MM.1S (cell line): Measurements from ENCODE around the gene SPHKAP.

ENCODE experiments used
- EZH2 ChIP-seq: fragments of 300-600 bp; sonication (generic); optimal IDR thresholded peaks from 2 replicates; pipeline ENCODE3; 2017; ENCODE audit warnings: low read depth, mild to moderate bottlenecking, antibody characterized with exemption, low read length, mixed read lengths
- EZH2phosphoT487 ChIP-seq: fragments of 300-600 bp; sonication (generic); IDR thresholded peaks from 2 replicates; pipeline ENCODE4 v1.6.1; 2018; ENCODE audit warnings: antibody characterized with exemption, low read length
- TF ChIP-seq, protein P1 (sequence below): fragments of 300-600 bp; sonication (generic); IDR thresholded peaks from 2 replicates; pipeline ENCODE4 v1.5.1; 2016; ENCODE audit warnings: antibody characterized with exemption, low read length, mixed read lengths

- TF ChIP-seq, protein P1, sequence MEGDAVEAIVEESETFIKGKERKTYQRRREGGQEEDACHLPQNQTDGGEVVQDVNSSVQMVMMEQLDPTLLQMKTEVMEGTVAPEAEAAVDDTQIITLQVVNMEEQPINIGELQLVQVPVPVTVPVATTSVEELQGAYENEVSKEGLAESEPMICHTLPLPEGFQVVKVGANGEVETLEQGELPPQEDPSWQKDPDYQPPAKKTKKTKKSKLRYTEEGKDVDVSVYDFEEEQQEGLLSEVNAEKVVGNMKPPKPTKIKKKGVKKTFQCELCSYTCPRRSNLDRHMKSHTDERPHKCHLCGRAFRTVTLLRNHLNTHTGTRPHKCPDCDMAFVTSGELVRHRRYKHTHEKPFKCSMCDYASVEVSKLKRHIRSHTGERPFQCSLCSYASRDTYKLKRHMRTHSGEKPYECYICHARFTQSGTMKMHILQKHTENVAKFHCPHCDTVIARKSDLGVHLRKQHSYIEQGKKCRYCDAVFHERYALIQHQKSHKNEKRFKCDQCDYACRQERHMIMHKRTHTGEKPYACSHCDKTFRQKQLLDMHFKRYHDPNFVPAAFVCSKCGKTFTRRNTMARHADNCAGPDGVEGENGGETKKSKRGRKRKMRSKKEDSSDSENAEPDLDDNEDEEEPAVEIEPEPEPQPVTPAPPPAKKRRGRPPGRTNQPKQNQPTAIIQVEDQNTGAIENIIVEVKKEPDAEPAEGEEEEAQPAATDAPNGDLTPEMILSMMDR: no peak
- TF ChIP-seq EZH2phosphoT487: no peak
- TF ChIP-seq EZH2: no peak
Observed at GRCh38 chr2:227932001-227932400, 249.5 kb downstream of the SPHKAP start.
